Hematopoietic multipotent progenitor cell treated with erythropoietin and hydrocortisone succinate and interleukin-3 and kit ligand, for 17 days (in vitro differentiated cells): ENCODE results near the gene NAV1.
A peak's percentile ranks its signal among the peaks of the same experiment; 100 is the strongest.
"Not testable (repeated sequence)": the region's sequence is repeated elsewhere in the genome, so short reads cannot be mapped to it uniquely, and the experiment has no call there.

Source experiments
- DNase-seq: peaks from one replicate; pipeline ENCODE4 v3.0.0-alpha.2; 2015; ENCODE audit warnings: low spot score

Gene NAV1

DNA sequence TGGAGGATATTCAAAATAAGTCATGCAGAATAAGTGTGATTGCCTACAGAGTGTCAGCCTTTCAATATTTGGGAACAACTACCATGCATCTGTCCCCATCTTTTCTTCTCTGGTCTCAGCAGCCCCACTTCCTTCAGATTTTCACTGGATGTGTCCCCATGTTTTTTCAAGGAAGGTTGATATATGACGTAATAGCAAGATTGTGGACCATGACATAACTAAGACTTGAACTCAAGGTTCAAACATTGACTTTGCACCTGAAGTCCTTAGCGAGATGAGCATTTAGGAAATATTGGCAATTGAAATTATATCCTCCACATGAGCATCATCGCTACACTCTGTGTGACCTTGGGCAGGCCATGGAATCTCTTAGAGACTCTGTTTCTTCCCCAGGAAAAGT, 5.8 kb downstream of the NAV1 start:
- DNase-seq, result no peak

DNA sequence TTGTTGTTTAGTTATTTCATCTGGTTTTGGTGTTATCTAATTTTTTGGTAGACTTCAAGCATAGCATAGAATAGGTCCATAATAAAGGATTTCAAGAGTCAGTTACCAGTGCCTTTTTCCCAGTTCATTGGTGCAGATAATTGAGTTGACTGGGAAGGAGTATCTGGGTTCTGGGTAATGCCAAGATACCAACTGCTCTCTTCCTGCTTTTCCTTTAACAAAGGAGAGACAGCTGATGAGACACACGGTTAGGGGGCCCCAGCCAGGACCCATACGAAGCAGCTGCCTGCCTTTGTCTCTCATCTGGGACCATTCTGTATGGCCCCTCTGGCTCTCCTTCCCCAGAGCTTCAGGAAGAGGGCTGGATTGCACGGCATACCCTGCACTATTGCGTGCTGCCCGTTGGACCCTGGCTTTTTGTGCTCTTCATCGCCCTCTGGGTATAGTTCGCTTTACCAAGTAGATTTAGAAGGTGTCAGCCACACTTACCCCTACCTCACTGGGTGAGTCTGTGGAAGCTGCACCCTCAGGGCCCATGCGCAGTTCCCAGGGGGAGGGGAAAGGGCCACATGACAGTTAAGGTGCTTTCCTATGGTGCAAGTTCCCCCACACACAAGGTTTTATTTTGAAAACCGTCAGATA, 7.0 kb downstream of the NAV1 start:
- no peak for DNase-seq

GRCh38 chr1:201549522-201549921, 10.6 kb downstream of the NAV1 start:
- DNase-seq, result not testable (repeated sequence)

DNA sequence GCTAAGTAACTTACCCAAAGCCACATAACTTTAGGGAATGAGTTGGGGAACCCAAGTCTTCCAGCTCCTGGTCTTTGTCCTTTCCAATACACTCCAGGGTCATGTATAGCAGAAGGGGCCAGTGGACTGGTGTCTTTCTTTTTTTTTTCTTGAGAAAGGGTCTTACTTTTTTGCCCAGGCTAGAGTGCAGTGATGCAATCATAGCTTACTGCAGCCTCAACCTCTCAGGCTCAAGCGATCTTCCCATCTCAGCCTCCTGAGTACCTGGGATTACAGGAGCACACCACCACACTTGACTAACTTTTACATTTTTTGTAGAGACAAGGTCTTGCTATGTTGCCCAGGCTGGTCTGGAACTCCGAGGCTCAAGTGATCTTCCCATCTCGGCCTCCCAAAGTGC, 12.2 kb downstream of the NAV1 start:
- DNase-seq, result no peak

GRCh38 chr1:201551877-201552731, 13.2 kb downstream of the NAV1 start:
- no peak for DNase-seq

- no peak for DNase-seq
These were observed 14.0 kb downstream of the NAV1 start for GRCh38 chr1:201552941-201553351.

- DNase-seq, result no peak
These were observed 14.7 kb downstream of the NAV1 start for GRCh38 chr1:201553496-201554189.

DNA sequence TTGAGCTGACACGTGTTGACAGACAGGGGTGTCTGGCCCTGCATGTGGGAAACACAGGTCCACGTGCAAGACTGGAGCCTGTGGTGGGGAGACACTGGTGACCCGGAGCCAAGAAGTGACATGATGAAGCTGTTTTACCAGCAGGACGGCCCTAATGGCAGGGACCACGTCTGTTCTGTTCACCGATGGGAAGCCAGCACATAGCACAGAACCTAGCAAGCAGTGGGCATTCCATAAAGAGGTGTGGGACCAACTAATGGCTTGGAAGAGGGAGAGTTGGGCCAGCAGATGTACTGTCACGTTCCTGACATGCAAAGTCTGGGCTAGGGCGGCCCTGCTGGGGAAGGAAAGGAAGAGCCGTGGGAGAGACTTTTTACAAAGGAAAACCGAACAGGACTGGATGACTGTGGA, 15.3 kb downstream of the NAV1 start:
- DNase-seq, result no peak

GRCh38 chr1:201554789-201555592, 16.1 kb downstream of the NAV1 start:
- no peak for DNase-seq

DNA sequence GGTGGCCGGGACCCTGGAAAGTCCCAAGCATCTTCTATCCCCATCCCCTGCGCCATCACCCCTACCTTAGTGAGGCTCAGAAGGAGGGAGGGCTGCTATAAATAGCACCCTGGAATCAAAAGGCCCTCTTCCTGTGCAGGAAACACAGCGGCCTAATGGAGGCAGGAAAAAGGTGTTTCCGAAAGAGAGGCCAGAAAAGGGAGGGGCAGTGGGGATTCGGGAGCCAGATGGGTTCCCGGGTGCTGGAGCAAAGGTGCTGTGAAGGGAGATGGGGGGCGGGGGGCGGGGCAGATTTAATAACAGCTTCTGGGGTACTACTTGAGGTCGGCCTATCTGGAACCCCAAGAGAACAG, 16.6 kb downstream of the NAV1 start:
- DNase-seq, result no peak

DNA sequence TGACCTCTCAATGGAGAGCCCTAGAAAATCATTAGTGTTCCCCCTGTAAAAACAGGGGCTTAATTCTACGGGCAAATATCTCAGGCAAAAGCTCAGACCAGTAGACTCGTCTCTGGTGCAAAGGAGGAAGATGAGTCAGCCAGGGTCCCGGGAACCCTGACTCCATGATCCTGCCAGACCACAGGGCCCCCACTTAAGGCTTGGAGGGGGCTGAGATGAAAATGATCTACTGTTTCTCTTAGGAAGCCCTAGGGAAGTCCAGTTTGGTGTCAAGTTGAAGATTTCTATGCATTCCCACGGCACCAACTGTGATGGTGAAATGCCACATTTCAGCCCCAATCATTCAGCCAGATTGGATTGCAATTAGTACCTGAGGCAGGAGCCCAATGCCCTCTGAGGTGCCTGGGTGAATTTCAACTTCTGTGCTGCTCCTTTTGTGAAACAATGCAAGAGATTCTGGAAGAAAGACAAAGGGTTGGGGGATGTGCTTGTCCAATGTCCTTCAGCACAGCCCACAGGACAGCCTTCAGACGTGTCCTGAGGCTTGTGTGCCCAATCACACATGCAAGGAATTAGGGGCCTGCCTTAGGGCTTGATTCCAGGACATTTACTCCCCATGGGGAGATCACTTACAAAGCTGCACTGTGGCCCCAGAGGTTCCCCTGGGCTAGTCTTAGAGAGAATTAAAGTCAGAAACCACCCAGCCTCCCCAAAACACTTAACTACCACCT, 18.1 kb downstream of the NAV1 start:
- no peak for DNase-seq

DNA sequence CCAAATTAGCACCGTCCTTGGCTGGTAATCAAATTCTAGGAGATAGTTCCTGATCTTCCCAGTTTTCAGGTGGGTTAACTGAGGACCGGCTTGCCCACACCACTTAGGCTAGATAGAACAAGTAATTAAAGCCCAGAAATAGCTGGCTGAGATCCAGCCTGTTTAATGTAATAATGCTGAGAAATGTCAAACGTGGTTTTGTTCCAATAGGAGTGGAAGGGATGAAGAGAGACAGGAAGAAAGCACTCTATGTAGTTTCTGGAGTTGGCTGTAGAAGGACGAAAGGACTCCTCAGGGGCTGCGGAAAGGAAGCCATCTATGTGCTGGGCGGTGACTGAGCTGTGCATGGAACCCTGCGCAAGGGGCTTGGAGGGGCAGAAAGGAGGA, 18.6 kb downstream of the NAV1 start:
- DNase-seq, result no peak

DNA sequence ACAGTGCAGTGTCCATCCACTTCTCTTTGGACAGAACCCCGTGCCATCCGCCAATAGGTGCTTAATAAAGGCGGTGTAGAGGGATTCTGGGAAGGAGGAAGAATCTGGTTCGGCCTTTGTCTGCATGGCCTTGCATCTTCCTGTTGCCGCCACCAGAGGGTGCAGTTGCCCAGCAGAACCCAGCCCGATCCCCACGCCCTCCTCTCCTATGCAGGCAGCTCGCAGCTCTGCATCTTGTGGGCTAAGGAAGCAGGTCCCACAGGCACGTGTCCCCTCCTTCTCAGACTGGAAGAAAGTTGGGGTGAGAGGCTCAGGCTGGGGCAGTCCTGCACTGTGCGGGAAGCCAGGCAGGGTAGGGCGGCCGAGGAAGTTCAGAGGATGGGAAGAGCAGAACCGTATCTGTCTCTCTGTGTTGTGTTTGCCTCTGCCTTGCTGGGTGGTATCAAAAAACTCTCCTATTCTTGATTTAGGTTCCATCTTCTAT, 20.8 kb downstream of the NAV1 start:
- peak; percentile 49 for DNase-seq

DNA sequence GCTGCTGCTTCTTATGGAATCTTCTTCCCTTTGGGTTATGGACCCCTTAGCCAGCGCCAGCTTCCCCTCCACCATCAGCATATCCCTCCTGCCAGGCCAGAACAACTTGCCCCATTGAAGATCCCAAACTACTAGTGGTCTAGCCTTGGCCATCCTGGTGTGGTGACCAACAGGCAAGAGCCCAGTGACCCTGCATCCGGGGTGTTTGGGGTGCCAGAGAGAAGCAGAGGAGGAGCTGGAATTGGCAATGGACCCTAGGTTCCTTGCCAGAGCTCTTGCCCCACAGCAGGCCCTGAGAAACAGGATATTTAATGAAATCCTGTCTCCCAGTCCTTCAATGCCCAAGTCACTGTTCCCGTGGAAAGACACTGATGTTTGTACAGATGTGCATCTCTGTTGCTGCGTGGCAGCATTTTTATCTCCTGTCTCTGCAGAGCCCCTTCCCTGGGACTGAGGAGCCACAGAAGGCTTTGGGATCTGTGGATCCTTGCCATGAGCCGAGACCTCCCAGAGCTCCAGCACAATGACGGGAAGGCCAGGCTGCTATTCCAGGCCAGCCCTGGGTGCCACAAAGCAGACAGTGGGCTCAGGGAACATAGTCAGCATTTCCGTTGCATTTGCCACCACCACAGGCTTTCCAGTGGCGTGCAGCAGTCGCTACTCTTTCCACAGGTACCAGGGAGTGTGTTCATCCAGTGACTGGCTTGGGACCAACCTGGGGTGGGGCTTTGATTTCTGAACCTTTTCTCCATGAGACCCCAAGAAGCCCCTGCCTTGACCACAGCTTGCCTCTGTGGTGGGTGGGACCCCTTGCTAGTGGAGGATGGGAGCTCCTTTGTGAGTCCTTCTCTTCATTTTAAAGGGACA, 21.6 kb downstream of the NAV1 start:
- no peak for DNase-seq

- DNase-seq, result no peak
These were observed 22.3 kb downstream of the NAV1 start for GRCh38 chr1:201561195-201561564.

DNA sequence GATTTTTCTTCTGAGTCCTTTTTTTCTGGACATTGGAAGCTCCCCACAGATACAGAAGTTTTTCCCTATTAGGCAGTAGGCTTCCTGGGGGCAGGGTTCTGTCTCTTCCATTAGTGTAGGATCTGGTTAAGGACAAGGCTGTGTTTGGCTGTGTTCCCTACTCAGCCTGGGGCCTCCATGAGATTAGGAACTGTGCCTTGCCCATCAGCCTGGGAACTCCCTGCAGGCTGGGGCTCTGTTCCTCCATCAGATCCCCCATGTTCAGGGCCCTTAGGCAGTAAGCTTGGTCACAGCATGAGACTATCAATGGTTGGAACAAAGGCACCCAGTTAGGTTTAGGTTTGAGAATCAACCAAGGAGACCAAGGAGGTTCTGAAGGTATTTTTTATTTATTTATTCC, 22.7 kb downstream of the NAV1 start:
- DNase-seq, result no peak

- no peak for DNase-seq
These were observed 23.3 kb downstream of the NAV1 start for GRCh38 chr1:201562257-201562656.

GRCh38 chr1:201562659-201563405, 23.9 kb downstream of the NAV1 start:
- DNase-seq, result no peak

DNA sequence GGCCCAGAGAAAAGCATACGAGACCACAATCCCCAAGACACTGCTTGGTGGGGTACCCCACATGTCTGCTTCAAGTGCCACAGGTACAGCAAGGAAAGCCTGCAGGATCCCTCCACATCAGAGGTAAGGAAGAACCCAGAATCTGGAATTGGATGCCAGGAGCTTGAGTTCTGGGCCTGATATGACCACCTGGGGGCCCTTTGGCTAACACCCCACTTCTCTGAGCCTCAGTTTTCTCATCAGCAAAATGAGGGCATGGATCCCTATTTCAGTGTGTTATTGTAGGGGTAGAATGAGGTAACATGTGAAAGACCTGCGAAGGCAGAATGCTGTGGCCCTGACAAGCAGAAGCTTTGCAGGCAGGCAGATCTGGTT, 24.5 kb downstream of the NAV1 start:
- no peak for DNase-seq

DNA sequence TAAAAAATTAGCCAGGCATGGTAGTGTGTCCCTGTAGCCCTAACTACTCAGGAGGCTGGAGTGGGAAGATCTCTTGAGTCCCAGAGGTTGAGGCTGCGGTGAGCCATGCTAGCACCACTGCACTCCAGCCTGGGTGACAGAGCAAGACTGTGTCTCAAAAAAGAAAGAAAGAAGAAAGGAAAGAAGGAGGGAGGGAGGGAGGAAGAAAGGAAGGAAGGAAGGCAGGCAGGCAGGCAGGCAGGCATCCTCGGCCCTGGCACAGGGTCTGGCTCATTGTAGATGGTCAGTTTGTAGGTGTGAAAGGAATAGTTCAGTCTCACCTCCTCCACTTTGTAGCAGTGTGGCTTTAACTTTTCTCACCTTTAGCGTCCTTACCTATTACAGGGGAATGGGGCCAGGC, 25.0 kb downstream of the NAV1 start:
- DNase-seq, result no peak
